LNCaP clone FGC (cell line): ENCODE results near the gene CACNA1B.

Experiments used
- DNase-seq: peaks from one replicate; pipeline ENCODE4 v3.0.0-alpha.2; 2011; ENCODE audit warnings: low read depth
- H3K4me3 ChIP-seq: 2 replicates; pipeline ENCODE4 v1.5.1; 2011; ENCODE audit warnings: mild to moderate bottlenecking, low read depth, low read length, control low read depth
- CTCF ChIP-seq: IDR thresholded peaks from 2 replicates; pipeline ENCODE4 v1.5.1; 2012; ENCODE audit warnings: mild to moderate bottlenecking; ENCODE audit not compliant: control insufficient read depth, insufficient read depth; ENCODE audit errors: extremely low read depth

Gene CACNA1B

GRCh38 chr9:138063785-138064184, 186.2 kb downstream of the CACNA1B start:
- TF ChIP-seq CTCF = no peak
- DNase-seq = no peak
- no peak overlapping the region for H3K4me3 ChIP-seq

- TF ChIP-seq CTCF = no peak
- H3K4me3 ChIP-seq = no peak overlapping the region
These were observed 187.0 kb downstream of the CACNA1B start for GRCh38 chr9:138064547-138064946.

GRCh38 chr9:138065287-138065686, 187.7 kb downstream of the CACNA1B start:
- H3K4me3 ChIP-seq = no peak overlapping the region
- TF ChIP-seq CTCF = no peak
- no peak for DNase-seq

More at GRCh38 chr9:138064547-138064946, 187.0 kb downstream of the CACNA1B start:
- DNase-seq = no peak

GRCh38 chr9:138066049-138066448, 188.5 kb downstream of the CACNA1B start:
- no peak for DNase-seq

GRCh38 chr9:138067613-138068367, 190.2 kb downstream of the CACNA1B start:
- no peak for TF ChIP-seq CTCF
- no peak for DNase-seq
- no peak overlapping the region for H3K4me3 ChIP-seq

More at GRCh38 chr9:138066049-138066448, 188.5 kb downstream of the CACNA1B start:
- TF ChIP-seq CTCF = 0 out of 2 replicates have a peak, but pooled peaks have one; percentile 11
- H3K4me3 ChIP-seq = no peak overlapping the region

- DNase-seq = no peak
- no peak for TF ChIP-seq CTCF
- no peak overlapping the region for H3K4me3 ChIP-seq
These were observed 191.0 kb downstream of the CACNA1B start for GRCh38 chr9:138068601-138069035.

GRCh38 chr9:138069731-138070456, 192.3 kb downstream of the CACNA1B start:
- TF ChIP-seq CTCF = no peak
- no peak overlapping the region for H3K4me3 ChIP-seq
- DNase-seq = no peak
